Measurements from ENCODE around the gene PPP6R3.

- TF ChIP-seq CTCF (IDR thresholded peaks at IDR 0.05; ENCODE audit: low read depth, low read length) (no peak), POLR2A (IDR thresholded peaks at IDR 0.05; ENCODE audit: extremely low read depth, insufficient read length) (no peak), MYC (IDR thresholded peaks at IDR 0.05; ENCODE audit: low read depth, low read length) (no peak), MAX (IDR thresholded peaks at IDR 0.05; ENCODE audit: low read depth, low read length) (no peak)
Observed at GRCh38 chr11:68424981-68425865, 35.3 kb upstream of the PPP6R3 start.
